GM18526 (cell line): ENCODE measurements around the gene IQGAP2.

Source experiments
- POLR2A ChIP-seq: IDR thresholded peaks from 3 replicates; pipeline ENCODE4 v1.6.1; 2011; ENCODE audit not compliant: insufficient read length; ENCODE audit errors: extremely low read depth

The IQGAP2 gene

DNA sequence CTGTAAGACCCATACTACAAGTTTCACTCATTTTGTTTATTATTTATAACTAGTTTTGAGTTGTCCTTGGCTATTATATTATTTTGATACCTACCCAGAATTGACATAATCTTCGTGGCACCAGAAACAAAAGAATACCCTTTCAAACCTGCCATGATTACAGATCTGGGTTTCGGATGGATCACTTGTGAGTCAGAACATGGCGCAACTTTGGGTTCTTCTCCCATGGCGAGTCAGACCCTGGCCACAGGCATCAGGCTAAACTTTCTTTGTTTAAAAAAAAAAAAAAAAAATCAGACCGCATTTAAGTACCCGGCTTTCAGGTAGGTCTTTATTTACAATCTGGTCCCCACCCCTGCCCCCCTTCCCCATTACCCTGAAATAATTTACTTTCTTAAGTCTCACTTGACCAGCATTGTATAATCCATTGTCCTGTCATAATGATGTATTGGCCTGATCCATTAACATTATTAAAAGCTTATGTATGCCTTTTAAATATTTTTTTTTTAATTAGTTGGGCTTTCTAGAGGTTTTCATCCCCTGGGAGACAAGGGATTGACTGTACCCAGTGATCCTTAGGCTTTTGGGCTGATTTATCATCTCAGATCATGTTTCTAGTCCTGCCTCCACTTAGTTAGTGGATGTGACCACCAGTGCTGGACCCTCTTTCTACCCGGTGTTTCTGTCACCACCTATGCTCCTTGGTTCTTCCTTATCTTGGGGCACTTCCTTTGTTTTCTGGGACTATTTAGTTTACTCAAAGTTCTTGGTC, 176.3 kb downstream of the IQGAP2 start:
- TF ChIP-seq POLR2A, result no peak

DNA sequence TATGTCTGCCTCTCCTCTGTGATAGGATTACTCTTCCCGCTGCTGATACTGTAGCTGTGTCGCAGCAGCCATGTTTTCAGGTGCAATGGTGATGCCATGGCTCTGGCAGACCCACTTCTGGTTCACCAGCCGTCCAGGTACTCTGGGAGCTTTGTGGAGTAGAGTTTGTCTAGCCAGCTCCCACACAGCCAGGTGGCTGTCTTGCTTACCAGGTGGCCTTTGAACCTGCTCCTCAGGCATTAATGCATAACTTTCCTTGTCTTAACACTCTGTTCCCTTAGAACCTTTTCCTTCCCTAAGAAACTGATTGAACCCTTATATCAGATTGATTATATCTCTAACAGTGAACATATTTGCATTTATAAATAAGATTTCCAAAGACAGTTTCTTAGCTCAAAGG, 177.9 kb downstream of the IQGAP2 start:
- TF ChIP-seq POLR2A, result no peak

DNA sequence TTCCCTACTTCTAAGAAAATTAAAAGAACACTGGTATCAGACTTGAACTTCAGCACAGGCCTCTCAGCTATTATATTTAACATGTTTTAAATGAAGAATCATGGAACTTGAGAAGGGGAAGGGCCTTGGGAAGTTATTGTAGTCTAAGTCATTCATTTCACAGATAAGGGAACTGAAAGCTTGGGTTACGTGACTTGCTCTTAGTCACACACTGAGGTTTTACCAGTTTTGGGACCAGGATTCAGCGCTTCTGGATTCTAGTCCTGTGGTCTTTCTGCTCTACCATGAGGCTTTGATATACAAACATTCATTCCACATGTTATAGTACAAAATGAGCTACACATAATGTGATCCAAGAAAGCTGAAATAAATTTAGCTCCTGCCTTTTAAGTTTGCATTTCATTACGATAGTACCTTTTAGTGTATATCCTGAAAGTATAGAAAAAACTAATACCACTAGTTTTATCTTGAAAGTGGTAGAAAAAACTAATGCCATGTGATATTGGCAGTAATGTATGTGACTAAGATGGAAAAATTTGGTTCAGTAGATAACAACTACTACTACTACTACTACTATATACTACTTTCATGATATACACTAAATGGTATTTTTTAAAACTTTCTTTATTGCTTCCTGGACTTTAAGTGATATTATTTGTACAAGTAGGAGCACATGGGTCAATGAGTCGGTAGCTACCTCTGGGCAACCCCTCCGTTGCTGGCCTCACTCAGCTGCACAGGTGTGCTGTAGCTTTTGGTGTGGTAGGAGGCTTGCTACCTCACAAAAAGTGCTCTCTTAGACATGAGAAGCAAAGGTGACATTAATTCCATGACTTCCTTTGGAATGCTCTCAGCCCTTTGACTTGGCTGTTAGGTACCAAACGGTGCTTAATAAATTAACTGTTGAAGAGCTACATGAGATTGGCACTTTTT, 179.4 kb downstream of the IQGAP2 start:
- TF ChIP-seq POLR2A, result no peak

DNA sequence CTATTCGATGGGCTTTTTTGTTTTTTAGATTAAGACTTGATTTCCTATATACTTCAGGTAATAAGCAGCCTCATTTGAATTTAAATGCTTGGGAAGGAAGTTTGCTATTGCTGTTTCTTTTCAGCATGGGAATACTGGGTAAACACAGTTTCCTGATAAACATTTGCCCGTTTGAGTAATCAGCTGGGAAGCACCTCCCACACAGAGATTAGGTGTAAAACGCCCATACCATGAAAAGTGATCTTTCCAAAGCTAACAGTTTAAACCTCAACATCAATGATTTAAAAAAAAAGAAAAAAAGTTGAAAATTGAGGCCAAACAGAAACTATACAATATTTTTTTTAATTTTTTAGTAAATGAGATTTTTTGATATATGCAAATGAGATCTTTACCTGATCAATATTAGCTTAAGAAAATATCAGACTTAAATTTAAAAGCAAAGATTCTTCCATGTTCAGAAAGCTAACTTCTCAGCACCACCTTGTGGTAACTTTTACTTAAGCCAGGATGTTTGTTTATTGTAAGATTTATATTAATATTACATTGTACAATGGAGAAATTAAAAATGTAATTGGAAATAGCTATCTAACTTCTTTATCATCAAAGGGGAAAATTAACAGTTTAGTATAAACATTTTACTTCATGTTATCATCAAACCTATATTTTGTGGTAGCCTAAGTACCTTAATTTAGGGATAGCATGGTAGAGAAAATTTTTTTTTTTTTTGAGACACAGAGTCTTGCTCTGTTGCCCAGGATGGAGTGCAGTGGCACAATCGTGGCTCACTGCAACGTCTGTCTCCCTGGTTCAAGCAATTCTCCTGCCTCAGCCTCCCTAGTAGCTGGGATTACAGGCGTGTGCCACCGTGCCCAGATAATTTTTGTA, 180.3 kb downstream of the IQGAP2 start:
- no peak for TF ChIP-seq POLR2A

GRCh38 chr5:76585783-76586217, 182.7 kb downstream of the IQGAP2 start:
- TF ChIP-seq POLR2A, result no peak

- no peak for TF ChIP-seq POLR2A
Measured at GRCh38 chr5:76586531-76586930, 183.4 kb downstream of the IQGAP2 start.

DNA sequence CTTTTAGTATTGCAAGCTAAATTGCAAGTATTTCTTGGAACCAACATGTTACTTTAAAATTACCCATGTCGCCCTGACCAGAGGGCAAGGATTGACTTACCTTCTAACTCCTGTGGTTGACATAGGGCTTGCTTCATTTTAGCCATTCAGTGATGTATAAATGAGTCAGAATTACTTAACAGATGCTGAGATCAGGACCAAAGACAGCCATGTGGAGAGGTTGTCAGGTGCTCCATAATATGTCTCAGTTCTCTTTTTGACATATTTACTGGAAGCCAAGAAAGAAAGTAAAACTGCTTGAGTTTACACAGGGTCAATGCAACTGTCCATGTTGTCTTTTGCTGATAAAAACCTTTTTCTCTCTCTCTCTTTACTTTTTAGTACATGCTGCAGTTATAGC, 186.9 kb downstream of the IQGAP2 start:
- TF ChIP-seq POLR2A, result no peak

DNA sequence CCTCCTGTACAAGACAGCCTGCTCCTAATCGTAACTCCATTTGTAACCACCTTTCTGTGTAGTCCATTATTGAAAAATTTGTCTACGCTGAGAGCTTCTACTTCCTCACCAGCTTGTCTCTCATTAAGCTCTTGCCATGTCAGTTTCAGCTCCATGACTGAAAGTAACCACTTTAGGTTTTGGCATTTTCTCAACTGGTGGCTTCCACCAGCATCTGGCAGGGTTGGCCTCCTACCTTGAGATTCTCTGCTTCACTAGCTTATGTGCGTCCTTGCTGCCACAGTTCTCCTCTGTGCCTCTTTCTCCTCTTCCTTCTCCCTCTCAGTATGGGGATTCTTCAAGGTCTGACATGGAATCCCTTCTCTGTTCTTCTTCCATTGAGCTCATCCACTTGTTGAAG, 188.3 kb downstream of the IQGAP2 start:
- no peak for TF ChIP-seq POLR2A

GRCh38 chr5:76592692-76593091, 189.6 kb downstream of the IQGAP2 start:
- no peak for TF ChIP-seq POLR2A

DNA sequence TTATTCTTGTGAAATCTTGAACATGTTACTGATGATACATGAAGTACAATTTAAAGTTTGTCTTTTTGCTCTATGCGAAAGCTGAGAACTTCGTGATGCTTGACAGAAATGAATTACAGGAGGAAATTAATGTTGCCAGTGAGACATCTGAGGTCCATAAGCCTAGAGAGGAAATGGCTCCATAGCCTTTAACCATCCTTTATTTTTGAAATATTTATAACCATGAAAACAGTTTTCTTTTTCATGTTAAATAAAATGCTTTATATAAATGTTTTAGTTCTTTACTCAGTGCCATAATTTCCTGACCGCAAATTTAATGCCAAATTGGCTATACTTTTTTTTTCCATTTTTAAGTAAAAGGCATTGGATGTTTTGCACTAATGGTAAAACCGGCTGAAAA, 191.0 kb downstream of the IQGAP2 start:
- no peak for TF ChIP-seq POLR2A

GRCh38 chr5:76595755-76596481, 192.8 kb downstream of the IQGAP2 start:
- no peak for TF ChIP-seq POLR2A

GRCh38 chr5:76598531-76598930, 195.4 kb downstream of the IQGAP2 start:
- no peak for TF ChIP-seq POLR2A

DNA sequence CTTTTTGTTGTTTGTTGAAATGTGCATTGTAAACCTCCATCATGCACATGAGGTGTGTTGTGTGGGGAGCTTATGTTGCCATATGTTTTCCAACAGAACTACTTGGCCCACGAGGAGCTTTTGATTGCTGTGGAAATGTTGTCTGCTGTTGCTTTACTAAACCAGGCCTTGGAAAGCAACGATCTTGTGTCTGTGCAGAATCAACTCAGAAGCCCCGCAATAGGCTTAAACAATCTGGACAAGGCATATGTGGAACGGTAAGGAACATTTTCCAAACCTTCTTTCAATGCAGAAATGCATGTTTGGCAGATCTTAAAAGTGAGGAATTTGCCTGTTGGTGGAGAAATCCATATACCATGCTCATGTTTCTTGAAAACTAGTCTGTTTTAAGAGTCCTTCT, 197.6 kb downstream of the IQGAP2 start:
- no peak for TF ChIP-seq POLR2A

GRCh38 chr5:76601470-76601869, 198.4 kb downstream of the IQGAP2 start:
- TF ChIP-seq POLR2A, result no peak
